HepG2 (cell line): ENCODE results near the gene FBXO9. TPM values are rescaled to one million over a fixed set of nuclear protein-coding genes. Genes with fewer than 3 reads are reported as not detected.

Source experiments
- ARNT2 ChIP-seq: sonication (generic); formaldehyde crosslinking; IDR thresholded peaks from 2 replicates; pipeline ENCODE4 v1.8.0; 2022; ENCODE audit warnings: mild to moderate bottlenecking, low read depth, missing genetic modification reagents, moderate library complexity
- ATM ChIP-seq: fragments of 450-650 bp; IDR thresholded peaks from 2 replicates; pipeline ENCODE4 v1.7.1; 2017; ENCODE audit warnings: mild to moderate bottlenecking, borderline replicate concordance
- CHD2 ChIP-seq: IDR thresholded peaks from 2 replicates; pipeline ENCODE4 v1.6.1; 2011; ENCODE audit warnings: low read depth, low read length, improper control_type of control experiment
- ELF4 ChIP-seq: sonication (generic); formaldehyde crosslinking; IDR thresholded peaks from 2 replicates; pipeline ENCODE4 v1.5.0; 2020; ENCODE audit warnings: missing genetic modification reagents, mild to moderate bottlenecking, moderate library complexity, borderline replicate concordance
- KAT8 ChIP-seq: IDR thresholded peaks from 2 replicates; pipeline ENCODE4 v1.6.1; 2016; ENCODE audit warnings: missing genetic modification reagents, missing compliant biosample characterization
- MAFK ChIP-seq, 2 experiments: IDR thresholded peaks in 1 of 2; conservative IDR thresholded peaks in 1 of 2; 2 replicates each; pipeline ENCODE4 v1.6.1; 2011; ENCODE audit warnings: improper control_type of control experiment in 2 of 2, low read length in 2 of 2
- MED8 ChIP-seq: sonication (generic); formaldehyde crosslinking; IDR thresholded peaks from 2 replicates; pipeline ENCODE4 v1.8.1; 2023; ENCODE audit warnings: mild to moderate bottlenecking, missing genetic modification reagents; ENCODE audit not compliant: insufficient replicate concordance
- NR2F2 ChIP-seq: IDR thresholded peaks from 2 replicates; pipeline ENCODE4 v1.6.1; 2012; ENCODE audit warnings: low read depth, inconsistent platforms, borderline replicate concordance
- NRL ChIP-seq: sonication (generic); formaldehyde crosslinking; IDR thresholded peaks from 2 replicates; pipeline ENCODE4 v1.5.0; 2020; ENCODE audit warnings: missing genetic modification reagents, mild to moderate bottlenecking, moderate library complexity, borderline replicate concordance
- RFX5 ChIP-seq: IDR thresholded peaks from 2 replicates; pipeline ENCODE4 v1.6.1; 2011; ENCODE audit warnings: low read depth, low read length, improper control_type of control experiment
- SIN3A ChIP-seq: IDR thresholded peaks from 2 replicates; pipeline ENCODE4 v1.6.1; 2011; ENCODE audit warnings: low read depth, mild to moderate bottlenecking, control low read depth, low read length, borderline replicate concordance
- SIN3B ChIP-seq: fragments of 150-350 bp; IDR thresholded peaks from 2 replicates; pipeline ENCODE4 v1.6.1; 2014; ENCODE audit warnings: low read length
- TEAD3 ChIP-seq: optimal IDR thresholded peaks from 2 replicates; pipeline ENCODE3; 2016; ENCODE audit warnings: borderline replicate concordance
- ZBTB10 ChIP-seq: sonication (generic); formaldehyde crosslinking; IDR thresholded peaks from 2 replicates; pipeline ENCODE4 v1.4.0; 2020; ENCODE audit warnings: missing genetic modification reagents, borderline replicate concordance
- ZNF10 ChIP-seq: sonication (generic); formaldehyde crosslinking; IDR thresholded peaks from 2 replicates; pipeline ENCODE4 v1.4.0; 2020; ENCODE audit warnings: mild to moderate bottlenecking, low read depth, missing genetic modification reagents, borderline replicate concordance
- ZNF317 ChIP-seq: sonication (generic); formaldehyde crosslinking; IDR thresholded peaks from 2 replicates; pipeline ENCODE4 v1.5.0; 2020; ENCODE audit warnings: mild to moderate bottlenecking, missing genetic modification reagents
- ZNF430 ChIP-seq: sonication (generic); formaldehyde crosslinking; IDR thresholded peaks from 2 replicates; pipeline ENCODE4 v1.9.0; 2021; ENCODE audit warnings: mild to moderate bottlenecking, missing genetic modification reagents
- ZNF501 ChIP-seq: sonication (generic); formaldehyde crosslinking; IDR thresholded peaks from 2 replicates; pipeline ENCODE4 v1.5.1; 2020; ENCODE audit warnings: mild to moderate bottlenecking, moderate library complexity, missing genetic modification reagents
- ZNF557 ChIP-seq: sonication (generic); formaldehyde crosslinking; IDR thresholded peaks from 2 replicates; pipeline ENCODE4 v1.4.0; 2020; ENCODE audit warnings: missing genetic modification reagents
- ZNF563 ChIP-seq: sonication (generic); formaldehyde crosslinking; IDR thresholded peaks from 2 replicates; pipeline ENCODE4 v1.8.0; 2022; ENCODE audit warnings: mild to moderate bottlenecking, moderate library complexity, missing genetic modification reagents
- ZNF616 ChIP-seq: sonication (generic); formaldehyde crosslinking; IDR thresholded peaks from 2 replicates; pipeline ENCODE4 v1.5.0; 2020; ENCODE audit warnings: low read depth, mild to moderate bottlenecking, missing genetic modification reagents
- ZNF776 ChIP-seq: sonication (generic); formaldehyde crosslinking; IDR thresholded peaks from 2 replicates; pipeline ENCODE4 v1.4.0; 2020; ENCODE audit warnings: mild to moderate bottlenecking, missing genetic modification reagents
- ZUFSP ChIP-seq: sonication (generic); formaldehyde crosslinking; IDR thresholded peaks from 2 replicates; pipeline ENCODE4 v1.9.0; 2021; ENCODE audit warnings: missing genetic modification reagents, mild to moderate bottlenecking, borderline replicate concordance
- polyA plus RNA-seq, 8 experiments: library from polyadenylated mRNA; depleted of rRNA in 3 of 8; stranded (reverse) in 7 of 8; unstranded in 1 of 8; fragments of >200 nt; fragmentation: Illumina TruSeq in 4 of 8; extraction: Trizol in 4 of 8; gene quantifications; 2 replicates each; pipeline versions ENCODE4 v1.2.1 to v1.2.3, GENCODE V29; 2011 to 2016; ENCODE audit warnings: low read depth in 4 of 8, missing spikeins in 1 of 8, mixed read lengths in 1 of 8; ENCODE audit not compliant: insufficient read depth in 1 of 8
- total RNA-seq, 5 experiments: library from RNA; depleted of rRNA; stranded (reverse); fragments of >200 nt; fragmentation: Illumina TruSeq; extraction: Trizol; gene quantifications; 2 replicates each; pipeline ENCODE4 v1.2.3, GENCODE V29; 2016; ENCODE audit warnings: low read depth in 1 of 5
- TF ChIP-seq, protein P1 (sequence below): sonication (generic); formaldehyde crosslinking; IDR thresholded peaks from 2 replicates; pipeline ENCODE4 v1.4.0; 2020; ENCODE audit warnings: missing genetic modification reagents
- TF ChIP-seq, protein P2 (sequence below): sonication (generic); formaldehyde crosslinking; IDR thresholded peaks from 2 replicates; pipeline ENCODE4 v1.8.1; 2023; ENCODE audit warnings: mild to moderate bottlenecking, moderate library complexity, missing genetic modification reagents

FBXO9 gene
- total and polyA plus RNA-seq, 2 of the 13 experiments (the other 11 are each of a cell fraction or from before 2014, with no cell fraction given) = 64.3 to 98.4 TPM

GRCh38 chr6:53134601-53135235, 69.5 kb downstream of the FBXO9 start (continued):
- TF ChIP-seq NRL (no peak), RFX5 (no peak), SIN3B (no peak), ZNF501 (CRISPR knock-in tag) (no peak), ARNT2 (peak; percentile 65; the same call in 1 of the 2 replicates), ZNF616 (CRISPR knock-in tag) (no peak), MED8 (CRISPR knock-in tag) (peak; percentile 66), ZUFSP (CRISPR knock-in tag) (no peak), ZNF563 (no peak), ZNF430 (CRISPR knock-in tag) (0 out of 2 replicates have a peak, but pooled peaks have one; percentile 5), MAFK (conservative IDR thresholded peaks at IDR 0.05 in 1 of 2, IDR thresholded peaks at IDR 0.05 in 1 of 2; ENCODE audit: low read length in 2 of 2) (no peak), TEAD3 (CRISPR knock-in tag) (no peak), SIN3A (no peak), ZNF557 (CRISPR knock-in tag) (no peak), CHD2 (no peak), ZNF10 (no peak), ZNF776 (CRISPR knock-in tag) (no peak), KAT8 (CRISPR knock-in tag) (peak; percentile 77; the same call in 1 of the 2 replicates), ELF4 (CRISPR knock-in tag) (no peak), ATM (no peak), ZNF317 (peak; percentile 84), NR2F2 (peak; percentile 85), ZBTB10 (CRISPR knock-in tag) (0 out of 2 replicates have a peak, but pooled peaks have one; percentile 25)
- TF ChIP-seq, protein P1, sequence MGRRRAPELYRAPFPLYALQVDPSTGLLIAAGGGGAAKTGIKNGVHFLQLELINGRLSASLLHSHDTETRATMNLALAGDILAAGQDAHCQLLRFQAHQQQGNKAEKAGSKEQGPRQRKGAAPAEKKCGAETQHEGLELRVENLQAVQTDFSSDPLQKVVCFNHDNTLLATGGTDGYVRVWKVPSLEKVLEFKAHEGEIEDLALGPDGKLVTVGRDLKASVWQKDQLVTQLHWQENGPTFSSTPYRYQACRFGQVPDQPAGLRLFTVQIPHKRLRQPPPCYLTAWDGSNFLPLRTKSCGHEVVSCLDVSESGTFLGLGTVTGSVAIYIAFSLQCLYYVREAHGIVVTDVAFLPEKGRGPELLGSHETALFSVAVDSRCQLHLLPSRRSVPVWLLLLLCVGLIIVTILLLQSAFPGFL (CRISPR knock-in tag) = no peak
- TF ChIP-seq, protein P2, sequence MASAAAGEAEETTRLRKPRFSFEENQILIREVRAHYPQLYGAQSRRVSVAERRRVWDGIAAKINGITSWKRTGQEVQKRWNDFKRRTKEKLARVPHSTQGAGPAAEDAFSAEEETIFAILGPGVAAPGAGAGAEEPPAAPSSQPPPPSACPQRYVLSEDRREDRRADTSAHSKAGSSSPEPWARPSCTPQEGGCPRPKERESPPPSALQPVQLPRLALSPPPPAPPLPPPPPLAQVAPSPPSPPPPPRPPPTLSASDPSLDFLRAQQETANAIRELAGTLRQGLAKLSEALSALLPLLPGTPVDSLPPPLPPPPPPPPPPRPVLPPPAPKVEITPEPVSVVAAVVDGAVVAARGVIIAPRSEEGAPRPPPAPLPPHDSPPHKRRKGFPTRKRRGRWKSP = peak; percentile 69; the same call in 1 of the 2 replicates
